Stimulated activated CD4-positive, alpha-beta T cell treated with anti-CD3 and anti-CD28 coated beads, TNF-alpha, amount 100 ng/mL, for 48 hours (primary cell): Measurements from ENCODE around the gene TTC7B.

Source experiments
- DNase-seq, 3 donors: peaks; one replicate each; pipeline ENCODE4 v3.0.0-alpha.2; 2020; ENCODE audit warnings: low read depth in 3 of 3

The TTC7B gene

DNA sequence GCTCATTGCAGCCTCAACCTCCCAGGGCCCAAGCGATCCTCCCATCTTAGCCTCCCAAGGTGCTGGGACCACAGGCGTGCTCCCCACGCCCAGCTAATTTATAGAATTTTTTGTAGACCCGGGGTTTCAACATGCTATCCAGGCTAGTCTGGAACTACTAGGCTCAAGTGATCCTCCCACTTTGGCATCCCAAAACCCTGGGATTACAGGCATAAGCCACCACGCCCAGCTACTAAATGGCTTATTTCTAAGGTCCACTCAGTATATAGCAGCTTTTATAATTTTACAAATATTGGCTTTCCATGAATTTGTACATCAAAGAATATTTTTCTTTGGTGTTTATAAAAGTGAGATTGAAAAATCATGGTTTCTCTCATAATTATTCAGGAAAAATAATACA, 167.8 kb downstream of the TTC7B start:
- DNase-seq = no peak

DNA sequence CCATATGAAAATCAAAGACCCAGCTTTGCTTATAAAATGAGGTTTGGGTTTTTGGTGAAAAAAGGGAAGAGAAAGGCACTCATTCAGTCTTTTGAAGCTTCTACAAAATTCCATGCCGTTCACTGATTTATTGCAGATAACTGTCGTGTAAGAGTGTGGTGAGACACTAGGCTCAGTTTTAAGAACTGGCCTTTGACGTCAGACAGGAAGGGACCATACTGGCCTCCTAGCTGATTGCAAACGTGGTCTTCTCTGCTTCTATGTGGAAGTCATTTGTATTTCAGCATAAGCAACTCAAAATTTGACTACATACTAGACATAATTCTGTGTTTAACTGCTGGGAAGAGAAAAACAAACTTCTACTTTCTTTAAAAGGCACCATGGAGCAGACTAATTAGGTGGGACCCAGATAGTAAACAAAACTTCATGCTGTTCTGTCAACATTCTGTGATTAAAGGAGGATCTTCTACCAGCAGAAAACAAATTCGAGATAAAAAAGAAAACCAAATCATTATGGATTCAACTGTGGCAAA, 168.7 kb downstream of the TTC7B start:
- DNase-seq = no peak

DNA sequence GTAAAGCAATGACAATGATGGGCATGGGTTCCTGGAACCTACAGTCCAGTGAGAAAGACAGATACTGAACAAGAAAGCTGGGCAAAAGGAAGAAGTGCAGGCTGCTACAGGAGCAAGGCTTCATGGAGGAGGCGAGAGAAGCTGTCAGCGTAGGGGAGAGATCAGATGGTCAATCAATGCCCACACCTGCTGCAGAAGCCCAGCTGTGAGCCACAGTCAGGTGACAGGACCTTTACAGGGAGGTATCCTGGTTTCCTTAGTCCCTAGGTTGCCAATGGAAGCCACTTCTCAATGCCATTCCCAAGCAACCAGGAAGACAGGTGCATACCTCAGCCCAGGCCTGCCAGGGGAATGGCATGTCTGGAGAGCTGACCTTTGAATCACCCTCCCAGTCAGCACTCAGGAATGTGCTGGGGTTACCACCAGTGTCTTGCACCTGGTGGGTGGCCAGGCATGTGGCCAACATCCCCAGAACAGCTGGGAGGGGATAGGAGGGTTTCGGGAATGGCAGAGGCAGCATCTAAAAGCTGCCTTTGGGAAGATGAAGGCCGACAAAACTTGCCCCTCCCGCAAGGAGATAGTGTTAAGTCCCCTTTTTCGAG, 170.3 kb downstream of the TTC7B start:
- no peak for DNase-seq

DNA sequence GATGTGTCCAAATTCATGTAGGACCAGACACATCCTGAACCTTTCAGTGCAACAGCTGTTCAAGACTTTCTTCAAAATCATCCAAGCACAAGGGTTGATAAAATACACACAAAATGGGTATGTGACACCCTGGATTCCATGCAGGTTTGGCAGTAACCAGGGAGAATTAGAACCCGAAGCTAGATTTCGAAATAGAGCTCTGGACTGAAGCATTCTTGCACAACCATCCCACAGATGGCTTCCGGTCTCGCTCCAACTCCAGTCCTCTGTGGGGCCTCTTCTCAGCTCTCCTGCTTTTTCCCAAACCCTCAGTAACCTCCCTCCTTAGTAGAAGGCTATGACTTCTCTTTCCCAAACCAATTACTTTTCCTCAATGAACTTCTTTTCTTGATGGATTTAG, 171.3 kb downstream of the TTC7B start:
- no peak for DNase-seq

DNA sequence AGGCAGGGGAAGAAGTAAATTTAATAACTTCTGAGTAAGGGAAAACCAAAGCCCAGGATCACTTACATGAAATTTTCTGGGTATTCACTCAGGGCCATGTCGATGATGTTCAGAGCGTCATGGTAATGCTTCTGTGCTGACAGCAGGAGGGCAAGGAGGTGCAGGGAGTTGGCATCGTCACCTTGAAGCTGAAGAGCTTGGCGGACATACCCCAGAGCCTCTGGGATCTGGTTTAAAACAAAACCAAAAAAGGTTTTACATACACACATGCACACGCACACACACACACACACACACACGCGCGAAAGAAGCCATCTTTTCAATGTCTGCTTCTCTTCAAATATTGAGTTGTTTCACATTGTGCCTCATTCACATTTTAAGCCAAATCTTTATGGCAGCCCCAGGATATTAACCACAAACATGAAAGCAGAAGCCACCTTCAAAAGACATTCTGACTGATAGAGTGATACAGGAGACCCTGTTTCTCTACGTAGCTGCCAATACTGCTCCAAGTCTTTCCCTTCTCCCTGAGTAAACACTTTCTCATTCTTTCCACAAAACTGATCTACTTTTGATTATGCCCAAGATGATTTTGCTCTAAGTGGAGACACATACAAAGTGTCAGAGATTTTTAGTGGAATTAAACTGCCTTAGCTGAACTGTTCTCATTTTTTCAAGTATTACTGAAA, 172.1 kb downstream of the TTC7B start:
- DNase-seq = no peak

DNA sequence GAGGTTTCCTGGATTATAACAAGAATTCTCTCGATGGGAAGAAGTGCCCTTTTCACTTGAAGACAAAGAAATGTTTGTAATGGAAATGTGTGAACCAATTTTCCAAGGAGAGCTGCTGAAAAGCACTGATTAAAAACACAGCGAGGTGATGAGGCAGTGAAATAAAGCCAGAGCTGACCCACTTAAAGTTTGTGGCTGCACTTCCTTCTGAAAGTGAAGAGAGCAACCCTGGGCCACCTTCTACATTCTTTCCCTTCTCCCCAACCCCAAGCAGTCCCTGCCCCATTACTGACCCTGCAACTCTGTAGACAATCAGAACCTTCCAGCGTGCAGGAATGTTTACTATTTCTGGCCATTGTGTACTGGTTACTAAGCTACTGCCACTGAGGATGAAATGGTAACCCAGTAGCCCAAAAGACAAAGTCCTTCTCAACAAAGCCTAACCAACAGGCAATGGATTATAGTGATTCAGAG, 173.9 kb downstream of the TTC7B start:
- no peak for DNase-seq

DNA sequence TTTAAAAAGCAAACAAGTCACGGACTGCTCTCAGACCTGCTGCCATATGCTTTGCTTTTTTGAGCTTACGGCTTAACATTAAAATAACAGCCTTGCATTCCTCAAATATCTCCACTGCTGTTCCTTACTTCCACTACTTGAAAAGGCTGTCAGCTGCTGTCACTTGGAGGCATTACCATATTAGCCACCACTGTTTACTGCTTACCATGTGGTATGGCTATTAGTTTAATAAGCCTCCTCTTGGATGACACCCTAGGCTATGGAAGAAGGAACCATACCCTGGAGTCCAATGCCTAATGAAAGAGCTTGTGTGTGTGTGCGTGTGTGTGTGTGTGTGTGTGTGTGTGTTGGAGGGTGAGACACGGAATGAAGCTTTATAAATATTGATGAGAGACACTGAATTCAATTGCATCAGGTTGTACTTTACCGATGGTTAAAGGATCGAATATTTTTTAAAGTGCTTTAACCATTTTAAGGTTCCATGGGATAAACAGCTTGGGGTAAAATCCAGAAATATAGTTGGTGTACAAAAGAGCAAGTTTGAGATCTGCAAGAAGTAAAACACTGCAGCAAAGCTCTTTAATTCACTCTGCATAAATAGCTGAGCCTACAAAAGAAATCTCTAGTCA, 174.5 kb downstream of the TTC7B start:
- no peak for DNase-seq

DNA sequence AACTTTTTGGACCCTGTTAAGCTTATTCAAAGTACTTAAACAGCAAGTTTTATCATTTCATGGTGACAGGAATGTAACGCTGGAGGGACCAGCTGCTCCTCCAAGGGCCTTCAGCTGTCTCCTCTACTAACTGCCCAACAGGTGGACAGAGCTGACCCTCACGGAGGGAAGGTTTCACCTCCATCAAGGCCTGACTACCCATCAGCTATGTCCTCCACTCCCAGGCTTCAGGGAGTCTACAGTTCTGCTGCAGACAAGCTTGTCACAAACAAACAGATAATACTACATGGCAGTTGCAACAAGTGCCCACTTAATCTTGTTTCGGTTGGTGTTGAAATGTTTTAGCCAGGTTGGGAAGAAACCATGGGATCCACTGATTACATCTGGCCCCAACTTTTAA, 175.1 kb downstream of the TTC7B start:
- no peak for DNase-seq

DNA sequence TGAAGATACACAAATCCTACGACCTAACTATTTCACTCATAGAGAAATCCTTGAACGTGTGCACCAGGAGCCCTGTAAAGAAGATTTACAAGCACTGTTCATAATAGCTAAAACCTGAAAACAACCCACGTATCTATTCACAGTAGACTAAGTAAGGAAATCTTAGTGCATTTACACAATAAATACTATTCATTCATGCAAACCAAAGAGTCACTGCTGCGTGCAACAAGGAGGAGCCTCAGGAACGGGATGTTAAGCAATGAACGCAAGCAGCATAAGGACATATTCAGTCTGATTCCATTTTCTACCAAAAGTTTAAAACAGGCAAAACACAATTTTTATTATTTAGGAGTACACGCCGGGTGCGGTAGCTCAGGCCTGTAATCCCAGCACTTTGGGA, 176.6 kb downstream of the TTC7B start:
- no peak for DNase-seq

DNA sequence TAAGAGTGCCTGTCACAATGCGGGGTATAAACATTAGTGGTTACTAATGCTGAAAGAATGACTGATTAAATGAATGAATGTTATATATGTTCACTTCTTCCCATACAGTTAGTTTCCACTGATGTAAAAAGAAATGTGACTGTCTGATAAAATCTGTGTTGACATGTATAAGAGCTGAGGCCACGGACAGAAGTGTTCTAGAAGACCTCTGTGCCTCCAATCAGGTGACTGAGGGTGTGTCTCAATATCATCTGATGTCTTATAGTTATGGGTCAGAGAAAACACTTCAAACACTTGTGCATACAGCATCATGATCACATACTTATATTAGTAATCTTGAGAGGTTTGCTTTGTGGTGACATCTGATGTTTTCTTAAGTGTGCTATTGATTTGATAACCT, 183.4 kb downstream of the TTC7B start:
- DNase-seq = no peak

DNA sequence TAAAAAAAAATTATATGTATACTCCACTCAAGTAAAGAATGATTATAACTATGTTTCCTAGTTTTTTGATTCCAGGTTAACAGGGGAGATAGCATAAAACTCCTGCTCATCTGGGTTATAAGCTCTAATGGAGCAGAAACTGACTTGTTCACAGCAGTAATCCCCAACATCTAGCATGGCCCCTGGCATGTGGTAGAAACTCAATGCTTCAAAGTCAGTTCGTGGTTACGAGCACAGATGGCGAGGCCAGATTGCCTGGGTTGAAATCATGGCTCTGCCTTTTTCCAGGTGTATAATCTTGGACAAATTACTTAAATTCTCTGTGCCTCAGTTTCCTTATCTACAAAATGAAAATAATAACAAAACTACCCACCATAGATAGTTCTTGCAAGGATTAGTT, 183.8 kb downstream of the TTC7B start:
- no peak for DNase-seq

DNA sequence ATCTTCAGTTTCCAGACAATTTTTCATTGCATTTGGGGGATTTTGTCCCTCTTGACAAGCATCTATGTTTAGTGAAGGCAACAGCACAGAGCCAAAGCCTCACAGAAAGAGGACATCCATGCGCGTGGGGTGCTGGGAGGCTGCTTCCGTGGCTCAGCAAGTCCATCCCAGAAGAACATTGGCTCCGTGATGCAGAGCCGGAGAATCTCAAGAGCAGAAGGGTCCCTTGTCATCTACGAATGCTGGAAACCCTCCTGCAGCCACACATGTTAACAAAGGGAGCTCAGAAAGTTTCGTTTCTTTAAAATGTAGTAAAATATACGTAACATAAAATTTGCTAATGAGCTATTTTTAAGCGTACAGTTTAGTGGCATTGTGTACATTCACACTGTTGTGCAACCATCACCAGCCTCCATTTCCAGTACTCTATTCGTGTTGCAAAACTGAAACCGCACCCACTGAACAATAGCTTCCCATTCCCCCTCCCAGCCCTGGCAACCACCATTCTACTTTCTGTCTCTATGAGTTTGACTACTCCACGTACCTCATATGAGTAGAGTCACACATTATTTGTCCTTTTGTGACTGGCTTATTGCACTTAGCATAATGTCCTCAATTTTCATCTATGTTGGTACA, 185.9 kb downstream of the TTC7B start:
- DNase-seq = no peak

DNA sequence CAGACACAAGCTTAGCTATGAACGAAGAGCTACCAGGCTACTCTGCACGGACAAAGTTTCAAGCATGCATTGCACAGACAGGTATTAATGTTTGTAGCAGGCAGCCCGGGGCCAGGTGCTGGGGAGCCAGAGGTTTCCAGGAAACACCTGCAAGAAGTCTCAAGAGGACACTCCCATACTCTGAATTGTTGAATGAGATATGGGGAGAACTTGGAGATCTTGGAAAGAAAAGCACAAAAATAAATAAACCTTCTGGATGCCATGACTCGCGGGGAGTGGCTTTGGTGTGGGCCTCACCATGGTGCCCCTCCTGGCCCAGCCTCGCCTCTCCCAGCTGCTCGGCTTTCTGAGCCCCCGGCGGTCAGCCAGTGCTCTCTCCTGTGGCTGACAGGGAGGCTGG, 186.8 kb downstream of the TTC7B start:
- no peak for DNase-seq

DNA sequence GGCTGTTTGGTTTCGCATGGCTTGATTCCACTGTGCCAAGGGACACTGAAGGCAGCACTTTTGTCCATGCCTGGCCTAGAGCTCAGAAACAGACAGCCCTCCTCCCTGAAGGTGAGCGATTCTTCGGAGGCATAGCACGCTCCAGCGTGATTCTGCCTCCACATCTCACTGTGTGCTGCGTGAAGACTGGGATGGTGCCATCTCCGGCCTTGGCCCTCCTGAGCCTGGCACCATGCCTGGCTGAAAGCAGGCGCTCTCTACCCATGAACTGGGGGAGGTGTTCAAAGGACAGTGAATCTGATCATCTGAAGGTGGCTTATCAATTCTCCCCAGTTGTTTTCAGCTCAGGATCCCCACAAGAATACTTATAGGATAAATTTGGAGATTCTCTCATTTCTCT, 187.4 kb downstream of the TTC7B start:
- no peak for DNase-seq

DNA sequence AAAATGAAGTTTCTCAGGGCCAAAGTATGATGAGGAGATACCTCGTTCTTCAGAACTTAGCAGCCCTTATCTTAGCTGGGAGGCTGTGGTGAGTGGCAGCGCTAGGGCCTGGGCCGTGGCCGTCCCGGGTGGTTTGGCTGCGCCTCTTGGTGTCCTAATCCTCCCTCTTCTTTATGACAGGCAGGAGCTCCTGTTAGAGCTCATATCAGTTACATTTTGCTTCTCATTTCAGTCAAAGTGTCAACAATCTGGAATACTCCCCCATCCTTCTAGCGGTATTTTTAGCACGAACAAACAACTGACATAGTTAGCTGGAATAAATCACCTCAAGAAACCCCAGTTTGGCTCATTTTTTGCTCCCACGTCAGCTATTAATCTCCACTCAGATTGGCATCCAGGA, 188.8 kb downstream of the TTC7B start:
- no peak for DNase-seq

DNA sequence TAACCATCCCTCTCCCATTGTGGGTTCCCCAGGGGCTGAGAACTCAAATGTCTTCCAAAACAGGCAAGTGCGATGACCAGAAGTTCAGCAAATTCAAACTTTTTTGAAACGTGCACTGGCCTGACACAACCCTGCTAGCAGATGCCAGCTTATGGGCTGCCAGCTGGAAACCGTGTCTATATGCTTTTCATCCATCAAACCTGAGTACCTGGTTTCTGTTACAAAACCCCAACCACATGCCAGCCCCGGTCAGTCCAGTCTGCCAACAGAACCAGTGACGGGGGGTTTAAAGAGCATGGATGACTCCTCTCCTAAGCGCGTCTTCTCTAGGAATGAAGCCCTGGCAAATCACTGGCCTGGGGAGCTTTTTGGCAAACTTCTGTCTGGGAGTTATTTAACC, 189.7 kb downstream of the TTC7B start:
- no peak for DNase-seq

DNA sequence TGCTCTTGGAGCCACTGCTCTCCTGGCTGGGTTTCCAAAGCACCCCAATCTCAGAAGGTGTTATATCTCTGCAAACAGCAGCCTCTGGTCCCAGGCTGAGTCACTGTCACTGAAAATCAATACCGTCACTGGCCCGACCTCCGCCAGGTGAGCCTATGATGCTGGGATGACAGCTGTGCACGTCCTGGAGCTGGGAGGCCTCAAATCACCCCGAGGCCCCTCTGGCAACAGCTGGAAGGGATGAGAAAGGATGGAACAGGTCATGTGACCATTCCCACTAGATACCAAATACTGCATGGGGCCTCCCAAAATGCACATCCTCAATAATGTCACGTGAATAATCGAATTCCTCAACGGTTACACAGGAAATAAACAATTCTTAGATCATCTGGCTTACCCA, 190.8 kb downstream of the TTC7B start:
- no peak for DNase-seq

DNA sequence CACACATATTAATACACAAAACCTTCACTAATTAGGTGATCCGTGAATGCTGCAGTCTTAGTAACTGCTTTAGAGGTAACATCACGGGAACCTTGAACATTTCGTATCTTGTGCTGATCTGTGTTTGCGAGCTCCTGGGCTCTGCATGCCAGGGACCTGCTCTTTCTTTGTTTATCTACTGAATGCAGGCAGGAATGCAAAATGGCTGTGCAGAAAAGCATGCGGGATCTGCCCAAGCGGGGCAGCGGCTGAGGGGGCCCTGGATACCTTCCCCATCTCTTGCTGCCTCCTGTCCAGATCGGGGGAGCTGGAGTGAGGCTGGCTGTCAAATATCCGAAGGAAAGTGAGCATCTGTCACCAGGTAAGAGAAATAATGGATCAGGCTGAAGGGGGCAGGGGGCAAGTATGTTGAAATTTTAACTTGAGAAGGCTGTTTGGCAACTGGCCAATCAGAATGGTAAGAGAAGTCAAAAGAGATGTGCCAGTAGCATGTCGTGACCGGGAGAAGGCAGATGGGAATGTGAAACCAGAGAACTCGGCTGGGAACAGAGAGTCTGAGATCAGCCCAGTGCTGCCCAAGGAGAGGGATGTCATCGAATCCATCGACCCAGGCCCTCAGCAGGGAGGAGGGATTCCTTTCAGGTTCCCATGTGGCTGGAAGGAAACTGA, 191.4 kb downstream of the TTC7B start:
- no peak for DNase-seq

DNA sequence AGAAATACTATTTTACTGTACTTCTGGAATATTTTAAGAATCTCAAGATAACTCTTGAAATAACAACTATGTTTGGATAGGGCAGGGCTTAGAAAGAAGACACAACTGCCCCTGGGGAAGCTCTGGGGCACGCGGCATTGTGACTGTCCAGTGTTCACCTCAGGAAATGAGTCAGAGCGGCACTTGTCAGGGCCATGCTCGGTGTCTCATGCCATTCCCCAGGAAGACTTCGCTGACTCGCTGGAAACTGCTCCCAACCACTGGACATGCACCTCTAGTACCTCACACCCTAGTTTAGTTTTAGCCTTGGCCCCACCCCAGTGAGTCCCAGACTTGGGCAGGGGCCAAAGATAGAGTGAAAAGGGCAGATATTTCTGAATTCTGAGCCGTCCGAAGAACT, 192.0 kb downstream of the TTC7B start:
- DNase-seq = no peak

DNA sequence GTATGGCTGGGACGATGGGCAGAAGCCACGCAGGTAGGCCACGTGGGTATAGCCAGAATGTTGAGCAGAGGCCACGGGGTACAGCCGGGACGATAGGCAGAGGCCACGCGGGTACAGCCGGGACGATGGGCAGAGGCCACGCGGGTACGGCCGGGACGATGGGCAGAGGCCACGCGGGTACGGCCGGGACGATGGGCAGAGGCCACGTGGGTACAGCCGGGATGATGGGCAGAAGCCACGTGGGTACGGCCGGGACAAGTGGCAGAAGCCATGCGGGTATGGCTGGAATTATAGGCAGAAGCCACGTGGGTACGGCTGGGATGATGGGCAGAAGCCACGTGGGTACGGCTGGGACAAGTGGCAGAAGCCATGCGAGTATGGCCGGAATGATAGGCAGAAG, 195.0 kb downstream of the TTC7B start:
- DNase-seq = no peak

DNA sequence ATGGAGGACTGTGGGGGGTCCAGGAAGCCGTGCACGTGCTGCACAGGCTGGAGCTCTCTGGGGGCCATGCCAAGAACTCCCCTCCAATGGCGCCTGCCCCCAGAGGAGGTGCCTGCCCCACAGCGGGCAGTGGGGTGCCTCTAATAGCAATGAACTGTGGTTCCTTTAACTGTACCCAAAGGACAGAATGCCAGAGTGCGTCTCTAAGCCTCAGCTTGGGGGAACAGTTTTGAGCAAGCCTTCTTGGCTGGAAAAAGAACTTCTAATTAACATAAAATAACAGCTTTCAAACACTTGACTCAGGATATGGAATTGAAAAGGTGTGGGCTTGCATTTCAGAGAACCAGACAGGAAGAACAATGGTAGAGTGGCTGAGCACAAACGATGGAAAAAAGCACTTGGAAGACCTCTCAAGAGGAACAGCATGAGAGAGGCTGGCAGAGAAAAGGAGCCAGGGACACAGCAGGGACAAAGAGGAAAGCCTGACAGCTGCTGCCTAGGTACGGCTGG, 195.6 kb downstream of the TTC7B start:
- no peak for DNase-seq

DNA sequence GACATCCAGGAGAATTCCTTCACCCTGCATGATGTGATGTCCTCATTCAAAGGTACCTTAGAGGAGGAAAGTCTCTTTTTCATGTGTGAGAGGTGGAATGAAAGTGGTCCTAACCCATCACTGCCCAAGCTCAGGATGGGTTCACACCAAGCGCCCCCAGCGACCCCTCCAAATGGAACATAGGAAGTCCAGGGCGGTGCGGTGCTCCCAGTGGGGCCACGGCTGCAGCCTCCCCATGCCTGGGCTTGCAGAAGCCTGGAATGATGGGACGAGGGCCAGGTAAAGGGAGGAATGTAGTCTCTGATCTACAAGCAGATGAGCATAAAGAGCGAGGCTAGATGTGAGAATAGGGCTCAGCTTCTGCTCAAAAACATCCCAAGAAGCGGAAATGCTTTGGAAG, 196.3 kb downstream of the TTC7B start:
- DNase-seq = no peak
